Liver (tissue), 3 donors: ENCODE results near the gene DUSP16.
"Not testable (repeated sequence)": the region's sequence is repeated elsewhere in the genome, so short reads cannot be mapped to it uniquely, and the experiment has no call there.

Source experiments
- ATF3 ChIP-seq: IDR thresholded peaks from 2 replicates; pipeline ENCODE4 v1.6.1; 2016; ENCODE audit warnings: antibody characterized with exemption
- CTCF ChIP-seq: fragments of 150-350 bp; IDR thresholded peaks from 2 replicates; pipeline ENCODE4 v1.5.1; 2017; ENCODE audit warnings: improper control_type of control experiment, low read depth, low read length; ENCODE audit not compliant: missing input control
- FOXA1 ChIP-seq: IDR thresholded peaks from 2 replicates; pipeline ENCODE4 v1.6.1; 2016; ENCODE audit warnings: antibody characterized with exemption
- FOXA2 ChIP-seq: IDR thresholded peaks from 2 replicates; pipeline ENCODE4 v1.6.1; 2016; ENCODE audit warnings: antibody characterized with exemption
- GABPA ChIP-seq, 2 donors: IDR thresholded peaks in 1 of 2; conservative IDR thresholded peaks in 1 of 2; 2 replicates each; pipeline ENCODE4 v1.6.1; 2016; ENCODE audit warnings: antibody characterized with exemption in 2 of 2, mild to moderate bottlenecking in 1 of 2, moderate library complexity in 1 of 2
- JUND ChIP-seq, 2 donors: IDR thresholded peaks; 2 replicates each; pipeline ENCODE4 v1.6.1; 2016; ENCODE audit warnings: antibody characterized with exemption in 2 of 2
- RAD21 ChIP-seq, 2 donors: IDR thresholded peaks; 2 replicates each; pipeline ENCODE4 v1.6.1; 2016; ENCODE audit warnings: antibody characterized with exemption in 2 of 2, mild to moderate bottlenecking in 2 of 2
- SP1 ChIP-seq: IDR thresholded peaks from 2 replicates; pipeline ENCODE4 v1.6.1; 2018; ENCODE audit warnings: antibody characterized with exemption, mild to moderate bottlenecking
- TAF1 ChIP-seq: conservative IDR thresholded peaks from 2 replicates; pipeline ENCODE4 v1.6.1; 2016; ENCODE audit warnings: antibody characterized with exemption, mild to moderate bottlenecking
- YY1 ChIP-seq: IDR thresholded peaks from 2 replicates; pipeline ENCODE4 v1.6.1; 2016; ENCODE audit warnings: antibody characterized with exemption, mild to moderate bottlenecking
- ZBTB33 ChIP-seq: IDR thresholded peaks from 2 replicates; pipeline ENCODE4 v1.6.1; 2016; ENCODE audit warnings: antibody characterized with exemption
- TF ChIP-seq, protein P1 (sequence below): IDR thresholded peaks from 2 replicates; pipeline ENCODE4 v1.6.1; 2016; ENCODE audit warnings: antibody characterized with exemption
- TF ChIP-seq, protein P2 (sequence below): IDR thresholded peaks from 2 replicates; pipeline ENCODE4 v1.6.1; 2016; ENCODE audit warnings: antibody characterized with exemption, mild to moderate bottlenecking
- donor health status: healthy.
- donor health status: healthy.

GRCh38 chr12:12522657-12523056, 40.0 kb downstream of the DUSP16 start:
- not testable (repeated sequence) for TF ChIP-seq CTCF; JUND (IDR thresholded peaks at IDR 0.05); RAD21 (IDR thresholded peaks at IDR 0.05); FOXA2; TAF1; YY1; ZBTB33; SP1; FOXA1; ATF3; GABPA (IDR thresholded peaks at IDR 0.05 in 1 of 2, conservative IDR thresholded peaks at IDR 0.05 in 1 of 2)
- TF ChIP-seq, protein P1, sequence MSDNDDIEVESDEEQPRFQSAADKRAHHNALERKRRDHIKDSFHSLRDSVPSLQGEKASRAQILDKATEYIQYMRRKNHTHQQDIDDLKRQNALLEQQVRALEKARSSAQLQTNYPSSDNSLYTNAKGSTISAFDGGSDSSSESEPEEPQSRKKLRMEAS: not testable (repeated sequence)
- TF ChIP-seq, protein P2, sequence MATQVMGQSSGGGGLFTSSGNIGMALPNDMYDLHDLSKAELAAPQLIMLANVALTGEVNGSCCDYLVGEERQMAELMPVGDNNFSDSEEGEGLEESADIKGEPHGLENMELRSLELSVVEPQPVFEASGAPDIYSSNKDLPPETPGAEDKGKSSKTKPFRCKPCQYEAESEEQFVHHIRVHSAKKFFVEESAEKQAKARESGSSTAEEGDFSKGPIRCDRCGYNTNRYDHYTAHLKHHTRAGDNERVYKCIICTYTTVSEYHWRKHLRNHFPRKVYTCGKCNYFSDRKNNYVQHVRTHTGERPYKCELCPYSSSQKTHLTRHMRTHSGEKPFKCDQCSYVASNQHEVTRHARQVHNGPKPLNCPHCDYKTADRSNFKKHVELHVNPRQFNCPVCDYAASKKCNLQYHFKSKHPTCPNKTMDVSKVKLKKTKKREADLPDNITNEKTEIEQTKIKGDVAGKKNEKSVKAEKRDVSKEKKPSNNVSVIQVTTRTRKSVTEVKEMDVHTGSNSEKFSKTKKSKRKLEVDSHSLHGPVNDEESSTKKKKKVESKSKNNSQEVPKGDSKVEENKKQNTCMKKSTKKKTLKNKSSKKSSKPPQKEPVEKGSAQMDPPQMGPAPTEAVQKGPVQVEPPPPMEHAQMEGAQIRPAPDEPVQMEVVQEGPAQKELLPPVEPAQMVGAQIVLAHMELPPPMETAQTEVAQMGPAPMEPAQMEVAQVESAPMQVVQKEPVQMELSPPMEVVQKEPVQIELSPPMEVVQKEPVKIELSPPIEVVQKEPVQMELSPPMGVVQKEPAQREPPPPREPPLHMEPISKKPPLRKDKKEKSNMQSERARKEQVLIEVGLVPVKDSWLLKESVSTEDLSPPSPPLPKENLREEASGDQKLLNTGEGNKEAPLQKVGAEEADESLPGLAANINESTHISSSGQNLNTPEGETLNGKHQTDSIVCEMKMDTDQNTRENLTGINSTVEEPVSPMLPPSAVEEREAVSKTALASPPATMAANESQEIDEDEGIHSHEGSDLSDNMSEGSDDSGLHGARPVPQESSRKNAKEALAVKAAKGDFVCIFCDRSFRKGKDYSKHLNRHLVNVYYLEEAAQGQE: not testable (repeated sequence)
